GM23248 (cell line): ENCODE measurements around the gene TTC28.

Experiments
- EZH2 ChIP-seq: fragments of 200-600 bp; sonication (generic); IDR thresholded peaks from 2 replicates; pipeline ENCODE4 v1.6.1; 2018; ENCODE audit warnings: antibody characterized with exemption, mild to moderate bottlenecking; ENCODE audit not compliant: insufficient read depth, poor library complexity, severe bottlenecking
- EZH2phosphoT487 ChIP-seq: fragments of 200-600 bp; sonication (generic); IDR thresholded peaks from 2 replicates; pipeline ENCODE4 v1.6.1; 2018; ENCODE audit warnings: antibody characterized with exemption, moderate library complexity, mild to moderate bottlenecking, low read depth; ENCODE audit not compliant: insufficient read depth

DNA sequence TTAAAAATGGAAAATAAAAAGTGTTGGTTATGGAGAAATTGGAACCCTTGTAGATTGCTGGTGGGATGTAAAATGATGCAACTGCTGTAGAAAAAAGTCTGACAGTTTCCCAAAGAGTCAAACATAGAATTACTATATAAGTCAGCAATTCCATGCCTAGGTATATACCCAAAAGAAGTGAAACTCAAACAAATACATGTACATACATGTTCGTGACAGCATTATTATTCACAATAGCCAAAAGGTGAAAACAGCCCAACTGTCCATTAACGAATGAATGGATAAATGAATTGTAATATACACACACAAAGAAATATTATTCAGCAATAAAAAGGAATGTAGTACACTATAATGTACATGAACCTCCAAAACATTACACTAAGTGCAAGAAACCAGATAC, 116.0 kb downstream of the TTC28 start:
- no peak for TF ChIP-seq EZH2
- no peak for TF ChIP-seq EZH2phosphoT487
